HL-60 (cell line): Measurements from ENCODE around the gene TMEM235.

ENCODE experiments used
- CTCF ChIP-seq: IDR thresholded peaks from one replicate; pipeline ENCODE4 v1.5.1; 2011; ENCODE audit warnings: low read length, control low read depth, inconsistent platforms; ENCODE audit not compliant: insufficient read depth
- POLR2AphosphoS5 ChIP-seq: IDR thresholded peaks from 2 replicates; pipeline ENCODE4 v1.6.1; 2012; ENCODE audit warnings: low read depth

- TF ChIP-seq CTCF (no peak), POLR2AphosphoS5 (no peak)
Measured at GRCh38 chr17:78276098-78276887, 44.9 kb downstream of the TMEM235 start.
